Measurements from ENCODE around the gene GSAP. TPM values are rescaled to one million over a fixed set of nuclear protein-coding genes. Genes with fewer than 3 reads are reported as not detected.

Gene GSAP
- total RNA-seq, 1 experiment from 2014 or later: 0.85 TPM

DNA sequence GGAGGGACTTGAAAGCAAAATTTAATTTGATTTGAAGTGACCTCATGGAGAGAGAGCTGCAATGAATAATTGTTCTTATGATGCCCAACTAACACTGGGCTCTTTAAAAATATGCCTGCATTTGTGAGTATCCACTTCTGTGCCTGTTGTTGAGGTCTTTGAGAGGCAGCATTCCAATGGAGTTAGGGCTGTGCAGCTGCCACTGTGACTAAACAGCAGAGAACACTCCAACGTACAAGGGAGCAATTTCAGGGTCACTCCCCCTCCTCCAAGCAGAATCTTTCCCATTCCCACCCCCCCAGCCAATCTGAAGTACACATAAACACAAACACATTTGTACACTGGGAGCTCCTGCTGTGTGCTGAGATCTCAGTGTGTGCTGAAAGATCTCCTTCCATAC, 28.0 kb upstream of the GSAP start:
- Histone ChIP-seq H3K4me1 (ENCODE audit: control insufficient read depth, insufficient read depth, low read length) (no peaks in the 10 kb centered on the region; the same call in 1 of the 2 replicates), H3K36me3 (ENCODE audit: control insufficient read depth, insufficient read depth, low read length) (no peaks in the 10 kb centered on the region), H3K27me3 (ENCODE audit: control insufficient read depth, insufficient read depth, low read length) (no peaks in the 10 kb centered on the region), H3K9me3 (ENCODE audit: control insufficient read depth, insufficient read depth, low read depth, low read length) (no peaks in the 10 kb centered on the region), H3K27ac (ENCODE audit: low read length) (no peak overlapping the region), H3K4me3 (ENCODE audit: low read depth in 2 of 2, low read length in 2 of 2) (no peak overlapping the region)
- intact Hi-C loops (cut with micrococcal nuclease; ENCODE audit: unreplicated experiment): no loop called here
- in situ Hi-C loops (cut with HindIII; ENCODE audit: low pct_unique_long_range_greater_than_20kb, low sequenced_read_pairs): no loop called here
- DNase-seq (ENCODE audit: low read depth, low spot score): no peak
- TF ChIP-seq SIN3A (IDR thresholded peaks at IDR 0.05; ENCODE audit: borderline replicate concordance, insufficient read depth, low read depth, low read length) (no peak), TCF7L2 (IDR thresholded peaks at IDR 0.05; ENCODE audit: low read depth, low read length) (no peak)
- TF ChIP-seq, protein P1, sequence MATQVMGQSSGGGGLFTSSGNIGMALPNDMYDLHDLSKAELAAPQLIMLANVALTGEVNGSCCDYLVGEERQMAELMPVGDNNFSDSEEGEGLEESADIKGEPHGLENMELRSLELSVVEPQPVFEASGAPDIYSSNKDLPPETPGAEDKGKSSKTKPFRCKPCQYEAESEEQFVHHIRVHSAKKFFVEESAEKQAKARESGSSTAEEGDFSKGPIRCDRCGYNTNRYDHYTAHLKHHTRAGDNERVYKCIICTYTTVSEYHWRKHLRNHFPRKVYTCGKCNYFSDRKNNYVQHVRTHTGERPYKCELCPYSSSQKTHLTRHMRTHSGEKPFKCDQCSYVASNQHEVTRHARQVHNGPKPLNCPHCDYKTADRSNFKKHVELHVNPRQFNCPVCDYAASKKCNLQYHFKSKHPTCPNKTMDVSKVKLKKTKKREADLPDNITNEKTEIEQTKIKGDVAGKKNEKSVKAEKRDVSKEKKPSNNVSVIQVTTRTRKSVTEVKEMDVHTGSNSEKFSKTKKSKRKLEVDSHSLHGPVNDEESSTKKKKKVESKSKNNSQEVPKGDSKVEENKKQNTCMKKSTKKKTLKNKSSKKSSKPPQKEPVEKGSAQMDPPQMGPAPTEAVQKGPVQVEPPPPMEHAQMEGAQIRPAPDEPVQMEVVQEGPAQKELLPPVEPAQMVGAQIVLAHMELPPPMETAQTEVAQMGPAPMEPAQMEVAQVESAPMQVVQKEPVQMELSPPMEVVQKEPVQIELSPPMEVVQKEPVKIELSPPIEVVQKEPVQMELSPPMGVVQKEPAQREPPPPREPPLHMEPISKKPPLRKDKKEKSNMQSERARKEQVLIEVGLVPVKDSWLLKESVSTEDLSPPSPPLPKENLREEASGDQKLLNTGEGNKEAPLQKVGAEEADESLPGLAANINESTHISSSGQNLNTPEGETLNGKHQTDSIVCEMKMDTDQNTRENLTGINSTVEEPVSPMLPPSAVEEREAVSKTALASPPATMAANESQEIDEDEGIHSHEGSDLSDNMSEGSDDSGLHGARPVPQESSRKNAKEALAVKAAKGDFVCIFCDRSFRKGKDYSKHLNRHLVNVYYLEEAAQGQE (IDR thresholded peaks at IDR 0.05; ENCODE audit: insufficient read depth in 1 of 2, low read depth in 2 of 2, low read length in 1 of 2): no peak
- ATAC-seq: no peak
- BruUV-seq (replicated peaks): no TSS peak
- CTCF ChIA-PET: no interaction called here
- POLR2A ChIA-PET: interaction anchor here (0.6 kb wide), 1 partner anchor 259 kb away, joined by 4 read pairs; no protein-coding TSS in a partner anchor

DNA sequence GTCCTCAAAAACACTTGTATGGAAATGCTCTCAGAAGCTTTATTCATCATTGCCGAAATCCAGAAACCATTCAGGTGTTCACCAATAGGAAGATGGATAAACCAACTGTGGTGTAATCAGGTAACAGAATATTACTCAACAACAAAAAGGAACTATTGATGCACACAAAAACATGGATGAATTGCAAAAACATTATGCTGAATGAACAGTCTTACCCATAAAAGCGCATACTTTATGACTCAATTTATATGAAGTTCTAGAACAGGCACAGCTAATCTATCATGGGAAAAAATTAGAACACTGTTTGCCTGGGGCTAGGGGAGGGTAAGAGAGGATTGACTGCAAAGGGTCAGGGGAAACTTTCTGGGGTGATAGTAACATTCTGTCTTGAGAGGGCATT, 26.9 kb upstream of the GSAP start:
- no peak for ATAC-seq
- Histone ChIP-seq H3K4me1 (ENCODE audit: control insufficient read depth, insufficient read depth, low read length) (no peaks in the 10 kb centered on the region; the same call in 1 of the 2 replicates), H3K4me3 (ENCODE audit: low read depth in 2 of 2, low read length in 2 of 2) (no peak overlapping the region), H3K27ac (ENCODE audit: low read length) (no peak overlapping the region), H3K27me3 (ENCODE audit: control insufficient read depth, insufficient read depth, low read length) (no peaks in the 10 kb centered on the region), H3K36me3 (ENCODE audit: control insufficient read depth, insufficient read depth, low read length) (no peaks in the 10 kb centered on the region), H3K9me3 (ENCODE audit: control insufficient read depth, insufficient read depth, low read depth, low read length) (no peaks in the 10 kb centered on the region)
- in situ Hi-C loops (cut with HindIII; ENCODE audit: low pct_unique_long_range_greater_than_20kb, low sequenced_read_pairs) (no loop called here), intact Hi-C loops (cut with micrococcal nuclease; ENCODE audit: unreplicated experiment) (no loop called here)
- POLR2A ChIA-PET: no interaction called here
- TF ChIP-seq, protein P2, sequence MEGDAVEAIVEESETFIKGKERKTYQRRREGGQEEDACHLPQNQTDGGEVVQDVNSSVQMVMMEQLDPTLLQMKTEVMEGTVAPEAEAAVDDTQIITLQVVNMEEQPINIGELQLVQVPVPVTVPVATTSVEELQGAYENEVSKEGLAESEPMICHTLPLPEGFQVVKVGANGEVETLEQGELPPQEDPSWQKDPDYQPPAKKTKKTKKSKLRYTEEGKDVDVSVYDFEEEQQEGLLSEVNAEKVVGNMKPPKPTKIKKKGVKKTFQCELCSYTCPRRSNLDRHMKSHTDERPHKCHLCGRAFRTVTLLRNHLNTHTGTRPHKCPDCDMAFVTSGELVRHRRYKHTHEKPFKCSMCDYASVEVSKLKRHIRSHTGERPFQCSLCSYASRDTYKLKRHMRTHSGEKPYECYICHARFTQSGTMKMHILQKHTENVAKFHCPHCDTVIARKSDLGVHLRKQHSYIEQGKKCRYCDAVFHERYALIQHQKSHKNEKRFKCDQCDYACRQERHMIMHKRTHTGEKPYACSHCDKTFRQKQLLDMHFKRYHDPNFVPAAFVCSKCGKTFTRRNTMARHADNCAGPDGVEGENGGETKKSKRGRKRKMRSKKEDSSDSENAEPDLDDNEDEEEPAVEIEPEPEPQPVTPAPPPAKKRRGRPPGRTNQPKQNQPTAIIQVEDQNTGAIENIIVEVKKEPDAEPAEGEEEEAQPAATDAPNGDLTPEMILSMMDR (IDR thresholded peaks at IDR 0.05): no peak
- TF ChIP-seq SIN3A (IDR thresholded peaks at IDR 0.05; ENCODE audit: borderline replicate concordance, insufficient read depth, low read depth, low read length) (no peak), TCF7L2 (IDR thresholded peaks at IDR 0.05; ENCODE audit: low read depth, low read length) (no peak), POLR2AphosphoS5 (IDR thresholded peaks at IDR 0.05; ENCODE audit: low read depth, low read length) (no peak)
- TF ChIP-seq, protein P1 (IDR thresholded peaks at IDR 0.05; ENCODE audit: insufficient read depth in 1 of 2, low read depth in 2 of 2, low read length in 1 of 2): no peak
- no peak for DNase-seq (ENCODE audit: low read depth, low spot score)
- CTCF ChIA-PET: no interaction called here
- no TSS peak for BruUV-seq (replicated peaks)

Data from Panc1 (cell line).